ENCODE measurements around the gene CORO2A.
A peak's percentile ranks its signal among the peaks of the same experiment; 100 is the strongest.
"Not testable (repeated sequence)": the region's sequence is repeated elsewhere in the genome, so short reads cannot be mapped to it uniquely, and the experiment has no call there.

Gene CORO2A

GRCh38 chr9:98081477-98082219 lies 110.8 kb downstream of the CORO2A start:
- H3K4me1 Mint-ChIP-seq (ENCODE audit: low read depth in 2 of 2): peaks cover 5 to 27% of the 10 kb centered on the region in 2 donors
- peak overlapping the region; percentile 38 to 81 for H3K27ac Mint-ChIP-seq
- H3K4me3 Mint-ChIP-seq: no peak overlapping the region
- peak; percentile 22 for ATAC-seq (replicated peaks)
- DNase-seq: no peak
- no peaks in the 10 kb centered on the region for H3K9me3 Mint-ChIP-seq
- H3K27me3 Mint-ChIP-seq: no peaks in the 10 kb centered on the region
- H3K36me3 Mint-ChIP-seq (ENCODE audit: insufficient read depth): peaks cover 63% of the 10 kb centered on the region

- H3K4me1 Mint-ChIP-seq (ENCODE audit: low read depth in 2 of 2): peaks cover 4 to 21% of the 10 kb centered on the region in 2 donors
- ATAC-seq (replicated peaks): no peak
- H3K27ac Mint-ChIP-seq: peak overlapping the region; percentile 38 to 81
- peaks cover 63% of the 10 kb centered on the region for H3K36me3 Mint-ChIP-seq (ENCODE audit: insufficient read depth)
- no peak for DNase-seq
- H3K27me3 Mint-ChIP-seq: no peaks in the 10 kb centered on the region
- no peaks in the 10 kb centered on the region for H3K9me3 Mint-ChIP-seq
- no peak overlapping the region for H3K4me3 Mint-ChIP-seq
Measured at GRCh38 chr9:98080780-98081179, 111.7 kb downstream of the CORO2A start.

- peaks cover 63% of the 10 kb centered on the region for H3K36me3 Mint-ChIP-seq (ENCODE audit: insufficient read depth)
Measured at GRCh38 chr9:98080326-98080725, 112.1 kb downstream of the CORO2A start.

GRCh38 chr9:98078895-98079294 lies 113.5 kb downstream of the CORO2A start:
- Mint-ChIP-seq H3K36me3 (ENCODE audit: insufficient read depth) (peaks cover 66% of the 10 kb centered on the region), H3K27ac (peak overlapping the region; percentile 5 to 41)
- ATAC-seq (replicated peaks): no peak

More at GRCh38 chr9:98080326-98080725, 112.1 kb downstream of the CORO2A start:
- DNase-seq (no peak), ATAC-seq (replicated peaks) (no peak)
- Mint-ChIP-seq H3K27me3 (no peaks in the 10 kb centered on the region), H3K27ac (no peak overlapping the region), H3K9me3 (no peaks in the 10 kb centered on the region), H3K4me3 (no peak overlapping the region), H3K4me1 (ENCODE audit: low read depth in 2 of 2) (peaks cover 9 to 25% of the 10 kb centered on the region in 2 donors)

GRCh38 chr9:98076514-98076890 lies 115.9 kb downstream of the CORO2A start:
- H3K4me1 Mint-ChIP-seq (ENCODE audit: low read depth in 2 of 2): peaks cover 21 to 22% of the 10 kb centered on the region in 2 donors
- not testable (repeated sequence) for H3K4me3 Mint-ChIP-seq; DNase-seq; H3K9me3 Mint-ChIP-seq; H3K27me3 Mint-ChIP-seq; ATAC-seq (replicated peaks)
- H3K27ac Mint-ChIP-seq: peak overlapping the region; percentile 85 to 93
- peaks cover 59% of the 10 kb centered on the region for H3K36me3 Mint-ChIP-seq (ENCODE audit: insufficient read depth)

More at GRCh38 chr9:98078895-98079294, 113.5 kb downstream of the CORO2A start:
- no peak for DNase-seq
- H3K27me3 Mint-ChIP-seq: no peaks in the 10 kb centered on the region
- H3K4me1 Mint-ChIP-seq (ENCODE audit: low read depth in 2 of 2): peaks cover 21 to 29% of the 10 kb centered on the region in 2 donors
- no peak overlapping the region for H3K4me3 Mint-ChIP-seq
- H3K9me3 Mint-ChIP-seq: no peaks in the 10 kb centered on the region

- H3K27me3 Mint-ChIP-seq: no peaks in the 10 kb centered on the region
- H3K4me1 Mint-ChIP-seq (ENCODE audit: low read depth in 2 of 2): peaks cover 20 to 21% of the 10 kb centered on the region in 2 donors
- H3K36me3 Mint-ChIP-seq (ENCODE audit: insufficient read depth): peaks cover 52% of the 10 kb centered on the region
- no peaks in the 10 kb centered on the region for H3K9me3 Mint-ChIP-seq
- DNase-seq (no peak), ATAC-seq (replicated peaks) (peak; percentile 36)
- H3K27ac Mint-ChIP-seq: peak overlapping the region; percentile 85 to 93
- H3K4me3 Mint-ChIP-seq: peak overlapping the region; percentile 33 to 55
Measured at GRCh38 chr9:98075332-98075805, 117.1 kb downstream of the CORO2A start.

- ATAC-seq (replicated peaks): peak; percentile 40
- Mint-ChIP-seq H3K4me3 (peak overlapping the region; percentile 33 to 55), H3K4me1 (ENCODE audit: low read depth in 2 of 2) (peaks cover 21 to 23% of the 10 kb centered on the region in 2 donors)
Measured at GRCh38 chr9:98074115-98074990, 118.1 kb downstream of the CORO2A start.

GRCh38 chr9:98071737-98072136 lies 120.7 kb downstream of the CORO2A start:
- Mint-ChIP-seq H3K27ac (no peak overlapping the region), H3K4me1 (ENCODE audit: low read depth in 2 of 2) (peaks cover 17 to 21% of the 10 kb centered on the region in 2 donors), H3K27me3 (no peaks in the 10 kb centered on the region), H3K9me3 (no peaks in the 10 kb centered on the region), H3K4me3 (no peak overlapping the region), H3K36me3 (ENCODE audit: insufficient read depth) (peaks cover 31% of the 10 kb centered on the region)
- ATAC-seq (replicated peaks) (no peak), DNase-seq (no peak)

More at GRCh38 chr9:98074115-98074990, 118.1 kb downstream of the CORO2A start:
- peaks cover 45% of the 10 kb centered on the region for H3K36me3 Mint-ChIP-seq (ENCODE audit: insufficient read depth)
- DNase-seq: peak; percentile 65 to 74 (median 66)
- H3K27ac Mint-ChIP-seq: peak overlapping the region; percentile 85 to 93
- H3K9me3 Mint-ChIP-seq: no peaks in the 10 kb centered on the region
- no peaks in the 10 kb centered on the region for H3K27me3 Mint-ChIP-seq

Data from effector memory CD8-positive, alpha-beta T cell (primary cell).